GM13977 (cell line): ENCODE data around the gene KRT10.
A peak's percentile ranks its signal among the peaks of the same experiment; 100 is the strongest.

Experiments
- DNase-seq: peaks from one replicate; pipeline ENCODE4 v3.0.0; 2012; ENCODE audit warnings: low spot score
- in situ Hi-C: fragments of 300-500 bp; cut with MboI; formaldehyde crosslinking; loops from one replicate; pipeline ENCODE4 v1.12.0; 2022; ENCODE audit warnings: low sequenced_read_pairs, low pct_unique_long_range_greater_than_20kb, mixed read lengths, inconsistent platforms; ENCODE audit not compliant: unreplicated experiment
- TF ChIP-seq, protein P1 (sequence below): IDR thresholded peaks from 2 replicates; pipeline ENCODE4 v1.5.1; 2012; ENCODE audit warnings: mild to moderate bottlenecking, control low read depth; ENCODE audit not compliant: insufficient read depth; ENCODE audit errors: extremely low read depth, missing control alignments

KRT10 gene

DNA sequence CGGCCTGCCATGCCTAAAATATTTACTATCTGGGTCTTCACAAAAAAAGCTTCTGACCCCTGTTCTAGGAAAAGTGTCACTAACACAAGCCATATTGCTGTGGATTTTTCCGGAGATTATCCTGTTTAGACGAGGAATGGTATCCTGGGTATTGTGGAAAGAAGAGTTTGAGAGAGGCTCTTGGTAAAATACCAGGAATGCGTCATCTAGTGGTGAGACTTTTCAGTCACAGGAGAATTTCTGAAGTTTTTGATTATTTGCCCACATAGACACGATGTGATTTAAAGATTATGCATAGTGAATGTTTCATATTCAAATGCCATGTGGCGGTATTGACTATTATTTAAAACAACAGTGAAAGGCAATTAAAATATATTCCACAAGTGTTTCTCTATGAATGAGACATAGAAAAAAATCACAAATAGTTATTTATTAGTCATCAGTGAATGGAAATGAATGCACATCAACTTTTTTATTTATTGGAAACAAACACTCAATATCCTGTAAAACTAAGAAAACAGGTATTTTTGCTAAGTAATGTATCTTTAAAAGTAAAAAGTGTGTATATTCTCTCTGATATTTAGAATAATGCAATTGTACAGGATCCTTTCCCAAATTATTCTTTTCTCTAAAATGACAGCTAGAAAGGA is 30.5 kb downstream of the KRT10 start:
- in situ Hi-C loops: loop anchor here (10.0 kb wide), 1 partner anchor 167 kb away; no protein-coding TSS in a partner anchor
- DNase-seq: no peak
- TF ChIP-seq, protein P1, sequence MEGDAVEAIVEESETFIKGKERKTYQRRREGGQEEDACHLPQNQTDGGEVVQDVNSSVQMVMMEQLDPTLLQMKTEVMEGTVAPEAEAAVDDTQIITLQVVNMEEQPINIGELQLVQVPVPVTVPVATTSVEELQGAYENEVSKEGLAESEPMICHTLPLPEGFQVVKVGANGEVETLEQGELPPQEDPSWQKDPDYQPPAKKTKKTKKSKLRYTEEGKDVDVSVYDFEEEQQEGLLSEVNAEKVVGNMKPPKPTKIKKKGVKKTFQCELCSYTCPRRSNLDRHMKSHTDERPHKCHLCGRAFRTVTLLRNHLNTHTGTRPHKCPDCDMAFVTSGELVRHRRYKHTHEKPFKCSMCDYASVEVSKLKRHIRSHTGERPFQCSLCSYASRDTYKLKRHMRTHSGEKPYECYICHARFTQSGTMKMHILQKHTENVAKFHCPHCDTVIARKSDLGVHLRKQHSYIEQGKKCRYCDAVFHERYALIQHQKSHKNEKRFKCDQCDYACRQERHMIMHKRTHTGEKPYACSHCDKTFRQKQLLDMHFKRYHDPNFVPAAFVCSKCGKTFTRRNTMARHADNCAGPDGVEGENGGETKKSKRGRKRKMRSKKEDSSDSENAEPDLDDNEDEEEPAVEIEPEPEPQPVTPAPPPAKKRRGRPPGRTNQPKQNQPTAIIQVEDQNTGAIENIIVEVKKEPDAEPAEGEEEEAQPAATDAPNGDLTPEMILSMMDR: peak; percentile 50

DNA sequence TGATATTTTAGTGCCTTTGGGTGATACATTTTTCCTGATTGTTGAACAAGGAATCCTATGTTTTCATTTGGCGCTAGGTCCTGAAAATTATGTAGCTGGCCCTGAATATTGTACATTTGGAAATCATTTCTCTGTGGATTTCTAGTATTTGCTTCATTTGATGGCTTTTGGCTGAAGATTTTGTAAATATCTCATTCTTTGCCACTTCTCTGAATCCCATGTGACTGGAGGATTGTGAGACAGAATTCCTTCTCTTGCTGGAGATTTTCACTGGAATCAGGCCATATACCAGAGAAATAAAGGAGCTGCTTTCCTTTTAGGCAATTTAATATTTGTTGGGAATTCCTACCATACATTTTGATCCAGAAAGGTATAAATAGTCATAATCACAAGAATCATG is 31.3 kb downstream of the KRT10 start:
- TF ChIP-seq, protein P1: no peak
- DNase-seq: no peak
- in situ Hi-C loops: loop anchor here (10.0 kb wide), 1 partner anchor 166 kb away; no protein-coding TSS in a partner anchor

DNA sequence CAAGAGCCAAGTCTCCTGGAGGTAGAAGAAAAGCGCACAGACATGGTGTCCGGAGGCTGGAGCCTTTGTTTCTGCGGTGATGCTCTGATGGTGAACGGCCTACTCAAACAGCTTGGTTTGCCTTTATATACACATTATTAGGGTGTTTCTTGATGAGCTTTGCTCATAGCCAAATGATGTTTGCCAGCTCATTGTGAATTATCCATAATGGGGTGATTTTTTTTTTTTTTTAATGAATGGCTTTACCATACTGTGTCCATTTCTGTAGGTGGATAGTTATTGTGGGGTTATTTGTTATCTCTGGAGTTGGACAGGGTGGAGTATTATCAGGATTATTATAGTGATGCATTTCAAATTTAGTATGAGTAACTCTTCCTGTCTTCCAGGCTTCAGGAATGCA is 40.0 kb downstream of the KRT10 start, which contains the start of gene KRT27:
TSS of gene KRT27 (minus strand) at position 101 of the 400 bp plus-strand sequence. CDS start at position 44, 57 bp downstream.
- in situ Hi-C loops: no loop called here
- DNase-seq: no peak
- TF ChIP-seq, protein P1: no peak

- DNase-seq: no peak
- in situ Hi-C loops: no loop called here
- TF ChIP-seq, protein P1: no peak
Observed at GRCh38 chr17:40779181-40779909, 43.1 kb downstream of the KRT10 start.

GRCh38 chr17:40778461-40778860 is 44.0 kb downstream of the KRT10 start:
- DNase-seq: no peak
- TF ChIP-seq, protein P1: no peak
- in situ Hi-C loops: no loop called here

GRCh38 chr17:40777971-40778370 is 44.4 kb downstream of the KRT10 start:
- no peak for DNase-seq
- TF ChIP-seq, protein P1: no peak
- in situ Hi-C loops: no loop called here
